ENCODE data around the gene GAB4.
"Not testable (repeated sequence)": the region's sequence is repeated elsewhere in the genome, so short reads cannot be mapped to it uniquely, and the experiment has no call there.

GAB4 gene

DNA sequence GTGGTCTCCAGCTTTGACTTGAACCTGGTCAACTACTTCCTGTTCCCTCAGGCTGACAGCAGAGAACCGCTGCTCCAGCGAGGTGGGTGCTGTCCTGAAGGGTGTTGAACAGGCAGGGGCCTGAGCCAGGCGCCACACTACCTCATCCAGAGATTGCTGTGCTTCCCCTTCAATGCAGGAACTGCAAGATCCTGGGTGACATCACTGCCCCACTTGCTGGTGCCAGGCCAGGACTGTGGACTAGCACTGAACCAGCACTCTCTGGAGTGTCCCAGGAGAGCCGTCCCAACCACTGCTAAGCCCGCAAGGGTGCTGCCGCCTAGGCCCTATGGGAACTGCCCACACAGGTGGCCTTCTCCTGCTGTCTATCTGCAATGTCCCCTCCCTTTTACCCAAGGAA, 51.7 kb downstream of the GAB4 start:
- DNase-seq, result no peak

DNA sequence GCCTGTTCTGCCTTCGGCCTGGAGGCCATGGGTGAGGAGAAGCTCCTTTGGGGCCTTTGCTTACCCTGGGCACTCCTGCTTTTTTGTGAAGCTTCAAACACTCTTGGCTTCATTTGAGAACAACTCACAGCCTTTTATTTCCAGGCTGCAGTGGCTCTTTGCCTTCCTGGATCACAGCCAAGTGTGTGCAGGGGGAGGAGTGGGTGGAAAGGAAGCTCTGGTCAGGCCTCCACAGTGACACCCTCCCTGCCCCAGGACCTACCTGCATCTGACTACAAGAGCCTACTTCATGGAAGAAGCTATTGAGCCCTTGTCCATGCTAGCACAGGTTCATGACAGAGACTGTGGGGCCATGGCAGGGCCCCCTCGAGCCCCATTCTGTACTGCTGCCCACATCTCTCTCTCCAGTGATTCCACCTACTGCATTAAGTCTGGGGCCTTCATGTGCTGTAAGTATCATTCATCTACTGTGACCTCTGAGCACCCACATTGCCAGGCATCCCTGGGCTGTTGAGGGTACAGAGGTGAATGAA, 52.3 kb downstream of the GAB4 start:
- no peak for DNase-seq

DNA sequence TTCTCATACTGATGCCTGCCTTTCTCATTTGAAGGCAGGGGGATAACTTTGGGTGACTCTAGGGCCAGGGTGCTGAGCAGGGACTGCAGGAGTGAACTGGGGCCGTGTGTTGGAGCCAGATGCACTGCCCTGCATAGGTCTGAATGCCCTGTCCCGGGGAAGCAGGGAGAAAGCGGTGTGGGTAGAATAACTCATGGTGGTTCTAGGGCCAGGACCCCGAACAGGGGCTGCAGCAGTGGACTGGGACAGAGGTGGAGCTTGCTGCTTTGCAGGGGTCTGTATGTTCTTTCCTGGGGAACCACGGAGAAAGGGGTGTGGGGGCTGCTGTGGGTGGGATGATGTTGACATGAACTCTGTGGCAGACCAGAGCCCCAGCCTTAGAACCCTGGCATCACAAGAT, 52.9 kb downstream of the GAB4 start:
- DNase-seq, result no peak

DNA sequence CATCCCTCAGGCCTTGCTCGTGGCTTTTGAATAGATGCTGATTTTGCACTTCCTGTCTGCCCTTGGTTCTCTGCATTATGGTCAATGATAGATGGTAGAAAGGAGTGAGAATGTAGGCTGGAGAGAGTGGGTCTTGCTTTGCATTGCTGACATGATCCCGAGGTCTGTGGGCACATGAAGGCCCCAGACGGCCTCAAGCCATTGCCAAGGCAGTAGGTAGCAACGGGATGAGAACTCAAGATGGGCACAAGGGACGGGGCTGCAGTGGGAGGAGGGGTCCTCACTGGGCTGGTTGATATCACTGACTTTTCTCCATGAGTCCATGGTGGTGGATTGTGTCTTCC, 54.0 kb downstream of the GAB4 start:
- DNase-seq, result no peak

DNA sequence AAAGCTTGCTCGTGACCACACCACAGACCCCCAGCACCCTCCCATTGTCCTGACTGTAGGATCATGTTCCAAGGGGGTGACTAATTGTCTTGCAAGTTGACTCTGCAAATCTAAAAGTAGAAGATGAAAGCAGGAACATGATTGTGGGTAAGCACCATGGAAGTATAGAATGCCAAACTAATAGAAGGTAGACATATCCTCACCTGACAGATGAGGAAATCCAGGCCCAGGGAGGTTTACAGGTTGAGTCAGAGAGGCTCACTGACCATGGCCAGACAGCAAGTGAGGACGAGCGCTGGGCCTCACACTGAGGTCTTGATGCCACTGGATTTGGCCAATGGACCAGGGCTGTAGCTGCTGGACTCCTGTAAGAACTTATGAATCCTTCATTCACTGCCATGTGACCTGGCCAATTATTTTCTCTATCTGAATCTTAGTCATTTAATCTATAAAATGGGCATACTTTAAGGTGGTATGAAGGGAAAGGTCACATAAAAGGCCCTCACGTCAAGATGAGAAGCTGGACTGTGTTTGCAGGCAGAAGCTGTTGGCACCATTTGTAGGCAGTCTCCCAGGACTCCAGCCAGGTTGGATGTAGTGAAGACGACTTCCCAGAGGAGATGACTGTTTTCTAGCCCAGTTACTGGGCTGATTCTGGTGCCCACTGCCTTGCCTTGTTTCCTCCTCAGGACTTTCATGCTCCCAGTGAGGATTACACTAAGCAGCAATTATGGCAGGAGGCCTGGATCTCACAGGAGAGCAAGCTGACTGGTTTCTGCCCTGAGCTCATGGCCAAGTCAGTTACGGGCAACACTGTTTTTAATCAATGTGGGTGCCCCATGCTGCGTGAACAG, 54.6 kb downstream of the GAB4 start:
- DNase-seq, result no peak

DNA sequence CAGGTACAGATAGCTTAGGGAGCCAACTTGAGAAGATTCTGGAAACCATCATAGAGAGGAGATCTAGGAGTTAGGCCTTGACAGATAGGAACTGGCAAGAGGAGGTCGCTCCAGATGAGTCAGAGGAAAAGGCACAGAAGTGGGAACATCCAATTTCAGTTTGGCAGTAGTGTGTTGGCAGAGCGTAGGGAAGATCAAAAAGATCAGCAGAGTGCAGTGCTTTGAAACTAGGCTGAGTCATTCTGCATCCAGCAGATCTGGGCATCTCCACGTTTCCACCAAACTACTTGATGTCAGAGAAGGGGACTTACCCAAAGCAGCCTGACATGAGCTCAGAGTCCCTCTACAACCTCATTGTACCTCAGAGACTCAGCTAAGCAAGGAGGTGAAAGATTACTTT, 58.5 kb downstream of the GAB4 start:
- peak; percentile 15 for DNase-seq

DNA sequence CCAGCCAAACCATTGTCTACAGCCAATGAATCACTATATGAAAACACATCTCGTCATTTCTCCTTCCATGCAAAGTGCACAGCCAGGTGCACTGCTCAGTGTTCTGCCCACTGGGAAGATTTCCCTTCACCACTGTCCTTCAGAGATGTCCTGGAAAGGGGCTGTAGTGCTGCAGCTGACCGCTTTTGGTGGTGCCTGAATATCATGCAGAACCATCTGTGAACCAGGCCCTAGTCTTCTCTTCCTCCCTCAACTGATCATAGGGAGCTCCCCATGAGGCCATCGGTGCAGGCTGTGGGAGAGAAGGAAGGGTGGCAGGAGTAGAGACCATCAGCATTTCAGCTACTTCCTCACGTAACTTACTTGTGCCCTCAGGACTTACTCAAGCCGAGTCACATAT, 70.2 kb downstream of the GAB4 start:
- no peak for DNase-seq

DNA sequence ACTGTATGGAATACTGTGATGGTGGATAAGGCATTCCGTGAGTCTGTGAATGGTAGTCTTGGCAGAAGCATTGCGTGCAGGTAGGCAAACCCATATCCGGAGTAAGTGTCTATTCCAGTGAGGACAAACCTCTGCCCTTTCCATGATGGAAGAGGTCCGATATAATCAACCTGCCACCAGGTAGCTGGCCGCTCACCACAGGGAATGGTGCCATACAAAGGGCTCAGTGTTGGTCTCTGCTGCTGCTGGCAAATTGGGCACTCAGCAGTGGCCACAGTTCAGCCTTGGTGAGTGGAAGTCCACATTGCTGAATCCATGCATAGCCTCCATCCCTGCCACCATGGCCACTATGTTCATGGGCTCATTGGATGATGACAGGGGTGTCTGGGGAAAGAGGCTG, 70.8 kb downstream of the GAB4 start:
- not testable (repeated sequence) for DNase-seq

DNA sequence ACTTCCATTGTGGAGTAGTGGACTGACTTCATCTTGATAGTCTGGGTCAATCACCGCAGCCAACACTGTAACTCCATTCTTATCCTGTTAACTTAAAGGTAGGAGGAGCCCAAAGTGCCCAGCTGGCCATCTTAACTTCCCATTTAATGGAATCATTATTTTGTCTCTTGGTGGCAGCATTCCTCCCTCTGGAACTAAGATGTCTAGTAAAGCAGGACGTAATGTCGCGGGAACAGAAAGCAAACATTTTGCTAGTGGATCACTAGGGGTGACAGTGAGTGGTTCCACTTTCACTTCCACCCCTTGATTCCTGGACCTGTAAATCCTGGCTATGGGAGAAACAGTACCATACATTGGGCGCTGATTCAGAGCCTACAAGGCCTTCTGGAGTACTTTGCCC, 71.4 kb downstream of the GAB4 start:
- no peak for DNase-seq

DNA sequence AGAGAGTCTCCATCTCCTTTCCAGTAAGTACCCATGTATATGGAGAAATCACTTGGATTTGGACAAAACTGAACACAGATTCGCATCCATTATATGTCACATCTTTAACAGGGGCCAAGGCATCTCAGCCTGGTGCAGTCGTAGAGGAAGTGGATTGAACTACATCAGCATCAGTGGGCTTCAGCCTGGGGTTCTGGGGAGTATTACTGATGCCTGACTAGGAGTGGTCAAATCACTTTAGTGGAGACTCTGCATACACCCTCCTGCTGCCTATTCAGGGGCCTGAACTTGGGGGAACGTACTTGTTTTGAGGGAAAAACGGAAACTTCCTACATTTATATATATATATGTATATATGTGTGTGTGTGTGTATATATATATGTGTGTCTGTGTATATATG, 72.8 kb downstream of the GAB4 start:
- DNase-seq, result no peak

DNA sequence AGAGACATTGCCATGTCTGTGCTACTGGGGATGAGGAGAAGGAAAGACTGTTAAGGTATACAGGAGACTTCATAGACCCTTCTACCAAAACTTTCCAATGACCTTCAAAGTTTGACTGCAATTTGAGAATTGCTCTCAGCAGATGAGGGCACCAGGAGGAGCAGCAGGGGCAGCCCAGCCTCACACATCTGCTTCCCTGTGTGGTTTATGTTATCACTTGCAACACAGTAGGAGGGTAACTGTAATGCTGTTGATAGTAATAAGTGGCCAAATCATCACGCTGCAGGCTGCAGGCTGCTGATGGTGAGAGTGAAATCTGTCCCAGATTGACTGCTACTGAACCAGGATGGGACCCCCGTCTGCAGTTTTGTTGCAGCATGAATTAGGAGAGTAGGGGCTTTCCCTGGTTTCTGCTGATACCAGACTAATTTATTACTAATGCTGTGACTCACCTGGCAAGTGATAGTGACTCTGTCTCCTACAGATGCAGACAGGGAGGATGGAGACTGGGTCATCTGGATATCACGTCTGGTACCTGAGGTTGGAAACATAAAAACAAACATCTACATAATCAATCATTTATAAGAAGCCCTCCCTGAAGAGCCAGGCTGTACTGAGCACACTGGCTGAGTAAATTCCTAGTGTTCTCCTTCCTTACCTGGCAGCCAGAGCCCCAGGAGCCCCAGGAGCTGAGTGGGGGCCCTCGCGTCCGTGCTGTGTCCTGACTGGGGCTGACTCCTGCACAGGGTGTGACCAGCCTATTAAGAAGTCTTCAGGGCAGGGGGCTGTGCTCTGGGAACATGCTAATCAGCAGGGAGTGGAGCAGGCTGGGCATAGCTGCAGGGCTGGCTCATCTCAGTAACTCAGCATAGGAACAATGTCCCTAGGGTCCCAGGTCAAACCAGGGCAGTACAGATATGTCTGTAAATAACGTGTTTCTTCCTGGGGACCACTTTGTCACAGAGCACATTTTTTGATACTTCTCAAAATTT, 74.4 kb downstream of the GAB4 start:
- DNase-seq, result no peak

DNA sequence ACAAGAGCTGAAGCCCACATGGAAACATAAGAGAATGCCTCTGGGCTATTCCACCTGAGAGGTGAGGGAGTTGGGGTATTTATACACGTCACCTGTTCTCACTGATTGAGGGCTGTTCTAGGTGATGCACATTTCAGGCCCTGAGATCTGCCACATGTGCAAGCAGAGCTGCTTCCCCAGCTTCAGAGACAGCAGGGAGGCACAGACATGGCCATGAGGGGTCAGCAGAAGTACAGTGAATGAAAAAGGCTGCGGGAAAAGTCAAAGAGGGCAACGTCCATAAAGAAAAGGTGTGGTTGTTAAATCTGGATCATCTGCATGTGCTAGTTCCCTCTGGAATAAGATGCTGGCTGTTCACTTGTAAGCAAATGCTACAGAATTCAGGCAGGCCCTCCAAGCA, 75.4 kb downstream of the GAB4 start:
- DNase-seq, result no peak

DNA sequence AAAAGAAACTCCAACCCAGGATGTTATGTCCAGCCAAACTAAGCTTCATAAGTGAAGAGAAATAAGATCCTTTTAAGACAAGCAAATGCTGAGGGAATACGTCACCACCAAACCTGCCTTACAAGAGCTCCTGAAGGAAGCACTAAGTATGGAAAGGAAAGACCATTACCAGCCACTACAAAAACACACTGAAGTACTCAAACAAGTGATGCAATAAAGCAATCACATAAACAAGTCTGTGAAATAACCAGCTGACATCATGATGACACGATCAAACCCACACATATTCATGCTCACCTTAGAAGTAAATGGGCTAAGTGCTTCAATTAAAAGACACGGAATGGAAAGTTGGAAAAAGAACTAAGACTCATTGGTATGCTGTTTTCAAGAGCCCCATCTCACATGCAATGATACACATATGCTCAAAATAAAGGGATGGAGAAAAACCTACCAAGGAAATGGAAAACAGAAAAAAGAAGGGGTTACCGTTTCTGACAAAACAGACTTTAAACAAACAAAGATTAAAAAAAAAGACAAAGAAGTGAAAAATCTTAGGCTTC, 82.5 kb downstream of the GAB4 start:
- no peak for DNase-seq

DNA sequence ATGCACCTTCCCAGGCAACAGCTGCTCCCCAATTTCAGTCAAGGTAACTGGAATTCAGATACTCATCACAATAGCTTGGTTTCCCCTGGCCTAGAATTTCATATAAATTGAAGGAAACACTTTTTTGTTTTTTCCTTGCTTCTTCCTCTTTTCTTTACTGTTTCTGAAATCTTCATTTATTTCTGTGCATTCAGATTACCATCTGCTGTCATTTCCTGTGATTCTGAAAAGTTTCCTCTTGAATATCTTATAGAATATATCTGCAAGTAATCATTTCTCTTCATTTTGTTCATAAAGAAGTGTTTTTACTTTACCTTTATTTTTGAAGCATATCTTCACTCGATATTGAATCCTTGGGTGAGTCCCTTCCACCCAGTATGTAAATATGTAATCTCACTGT, 85.3 kb downstream of the GAB4 start:
- DNase-seq, result no peak

DNA sequence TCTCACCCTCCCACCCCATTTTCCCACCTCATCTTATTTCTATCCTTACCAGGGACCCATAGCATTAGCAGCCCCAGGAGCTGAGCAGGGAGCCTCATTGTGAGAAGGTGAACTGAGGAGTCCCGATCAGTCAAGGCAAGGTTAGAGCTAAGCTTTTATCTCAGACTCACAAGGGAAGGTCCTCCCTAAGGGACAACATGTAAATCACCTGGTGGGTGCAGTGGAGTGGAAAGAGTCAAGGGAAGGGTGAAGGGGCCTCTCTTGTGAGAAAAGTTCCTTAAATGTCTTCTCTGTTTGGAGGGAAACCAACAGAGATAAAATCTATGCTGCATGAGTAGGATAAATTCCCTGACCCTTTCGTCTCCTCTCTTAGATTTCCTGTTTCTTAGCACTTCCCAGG, 85.9 kb downstream of the GAB4 start:
- DNase-seq, result no peak

DNA sequence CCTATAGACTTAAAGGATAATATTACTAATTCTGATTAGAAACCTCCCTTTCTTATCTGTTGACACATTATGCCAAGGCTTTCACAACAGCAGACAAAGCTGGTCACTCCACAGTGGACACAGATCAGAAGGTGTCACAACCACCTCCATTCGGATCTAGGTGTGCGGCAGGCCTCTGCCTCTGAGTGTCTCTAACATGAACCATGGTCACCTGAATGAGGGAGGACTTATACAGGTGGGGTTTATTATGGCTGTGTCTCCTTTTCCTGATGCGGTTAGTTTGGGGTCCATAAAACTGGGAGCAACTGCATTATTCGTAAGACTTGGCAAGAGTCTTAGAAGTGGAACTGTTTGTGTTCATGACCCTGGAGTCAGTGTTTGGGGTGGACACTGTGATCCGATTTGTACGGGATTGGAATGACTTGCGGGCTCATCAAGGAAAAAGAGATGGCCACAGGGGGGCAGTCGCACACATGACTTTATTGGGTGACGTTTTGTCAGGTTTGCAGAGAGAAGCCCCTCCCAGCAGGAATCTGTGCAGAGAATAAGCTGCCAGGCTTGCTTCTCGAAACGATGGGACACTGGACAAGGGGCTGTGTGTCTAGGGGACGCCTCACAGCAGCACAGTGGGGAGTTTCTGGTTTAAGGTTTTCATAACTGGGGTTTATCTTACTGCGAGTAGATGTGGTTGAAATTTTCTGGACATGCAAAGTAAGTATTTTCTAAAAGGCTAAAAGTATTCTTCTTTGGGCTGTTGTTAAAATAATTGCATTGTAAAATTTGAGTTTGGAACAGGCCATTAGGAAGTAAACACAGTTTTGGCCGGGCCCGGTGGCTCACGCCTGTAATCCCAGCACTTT, 90.6 kb downstream of the GAB4 start:
- peak; percentile 61 for DNase-seq

DNA sequence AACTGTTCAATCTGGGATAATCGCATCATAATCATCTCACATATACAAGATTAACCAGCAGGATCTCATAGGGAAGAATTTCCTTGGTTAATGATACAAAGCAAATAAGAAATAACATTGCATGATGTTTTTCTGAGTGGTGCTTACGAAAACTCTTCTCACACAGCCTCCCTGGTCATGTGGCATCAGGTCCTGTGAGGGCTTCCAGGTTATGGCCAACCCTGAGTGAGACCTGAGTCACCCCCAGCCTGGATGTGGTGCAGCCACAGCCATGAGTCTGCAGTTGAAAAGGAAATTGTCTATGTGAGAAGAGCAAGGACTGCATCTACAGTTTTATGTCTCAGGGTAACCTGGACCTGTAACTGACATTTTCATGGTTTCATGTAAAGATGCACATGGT, 92.3 kb downstream of the GAB4 start:
- no peak for DNase-seq

DNA sequence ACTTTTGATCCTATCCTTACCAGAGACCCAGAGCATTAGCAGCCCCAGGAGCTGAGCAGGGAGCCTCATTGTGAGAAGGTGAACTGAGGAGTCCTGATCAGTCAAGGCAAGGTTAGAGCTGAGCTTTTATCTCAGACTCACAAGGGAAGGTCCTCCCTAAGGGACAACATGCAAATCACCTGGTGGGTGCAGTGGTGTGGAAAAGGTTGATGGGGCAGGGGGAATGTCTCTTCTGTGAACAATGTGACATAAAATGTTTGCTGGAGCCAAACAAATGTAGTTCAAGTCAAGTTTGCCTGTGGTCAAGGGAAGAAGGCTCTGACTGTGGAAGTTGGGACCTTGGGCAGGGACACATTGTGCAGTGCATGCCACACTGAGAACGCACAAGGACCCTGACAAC, 93.1 kb downstream of the GAB4 start:
- DNase-seq, result not testable (repeated sequence)

DNA sequence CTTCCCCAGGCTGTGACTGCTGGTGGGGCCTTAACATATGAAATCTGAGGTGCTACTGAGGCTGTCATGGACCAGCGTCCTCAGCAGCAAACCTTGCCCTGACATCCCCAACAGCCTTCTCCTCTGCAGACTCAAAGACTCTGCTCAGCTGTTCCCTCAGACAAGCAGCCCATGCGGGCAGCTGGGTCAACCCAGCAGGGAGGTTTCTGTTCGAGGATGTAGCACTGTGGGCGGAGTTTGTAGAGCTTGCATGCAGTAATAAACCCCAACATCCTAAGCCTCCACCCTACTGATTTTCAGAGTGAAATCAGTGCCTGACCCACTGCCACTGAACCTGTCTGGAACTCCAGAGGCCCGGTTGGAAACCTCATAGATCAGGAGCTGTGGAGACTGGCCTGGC, 94.0 kb downstream of the GAB4 start:
- no peak for DNase-seq

DNA sequence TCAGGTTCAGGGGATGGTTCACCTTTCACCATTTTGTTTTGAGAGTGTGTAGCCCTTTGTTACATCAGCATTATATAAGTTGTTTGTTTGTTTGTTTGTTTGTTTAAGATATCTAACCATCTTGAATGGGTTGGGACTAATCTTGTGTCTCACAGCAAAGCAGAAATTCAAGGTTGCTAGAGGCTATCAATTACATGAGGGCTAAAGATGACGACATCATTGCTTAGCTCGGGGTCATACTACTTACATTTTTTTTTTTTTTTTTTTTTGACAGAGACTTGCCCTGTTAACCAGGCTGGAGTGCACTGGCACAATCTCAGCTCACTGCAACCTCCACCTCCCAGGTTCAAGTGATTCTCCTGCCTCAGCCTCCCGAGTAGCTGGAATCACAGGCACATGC, 95.7 kb downstream of the GAB4 start:
- DNase-seq, result no peak
